Activated CD8-positive, alpha-beta memory T cell treated with anti-CD3 and anti-CD28 coated beads, Interleukin-2, amount 50 U/mL, for 4 hours (primary cell): Measurements from ENCODE around the gene PEX14.

Source experiments
- DNase-seq: peaks from one replicate; pipeline ENCODE4 v3.0.0-alpha.2; 2020

Gene PEX14

DNA sequence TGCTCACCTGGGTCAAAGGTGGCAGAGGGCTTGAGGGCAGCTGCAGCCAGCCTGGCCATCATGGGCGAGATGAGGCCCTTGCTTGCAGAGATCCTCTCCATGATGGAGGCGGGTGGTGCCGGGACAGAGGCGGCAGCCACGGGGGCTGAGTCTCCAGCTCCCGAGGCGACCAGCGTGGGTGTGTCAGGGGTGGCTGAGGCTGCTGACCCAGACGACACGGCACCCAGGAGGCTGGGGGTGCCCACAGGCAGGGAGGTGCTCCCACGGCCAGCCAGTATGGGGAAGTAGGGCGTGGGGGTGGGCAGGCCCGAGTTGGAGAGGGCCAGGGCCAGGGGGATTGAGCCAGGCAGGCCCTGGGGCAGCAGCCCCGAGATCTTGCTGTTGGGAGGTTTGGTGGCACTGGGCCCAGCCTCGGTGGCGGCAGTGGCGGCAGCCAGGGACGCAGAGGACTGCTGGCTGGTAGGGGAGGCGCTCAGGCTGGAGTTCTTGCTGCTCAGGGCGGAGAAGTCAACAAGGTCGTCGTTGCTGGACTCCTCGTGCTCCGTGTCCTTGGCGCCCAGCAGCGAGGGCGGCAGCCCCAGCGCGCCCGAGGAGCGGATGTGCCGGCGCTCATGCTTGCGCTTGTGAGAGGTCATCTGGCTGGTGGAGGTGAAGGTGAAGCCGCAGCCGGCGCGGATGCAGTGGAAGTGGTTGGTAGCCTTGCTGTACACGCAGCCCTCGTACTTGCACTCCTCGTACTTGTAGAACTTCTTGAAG, 178.8 kb downstream of the PEX14 start:
- no peak for DNase-seq

DNA sequence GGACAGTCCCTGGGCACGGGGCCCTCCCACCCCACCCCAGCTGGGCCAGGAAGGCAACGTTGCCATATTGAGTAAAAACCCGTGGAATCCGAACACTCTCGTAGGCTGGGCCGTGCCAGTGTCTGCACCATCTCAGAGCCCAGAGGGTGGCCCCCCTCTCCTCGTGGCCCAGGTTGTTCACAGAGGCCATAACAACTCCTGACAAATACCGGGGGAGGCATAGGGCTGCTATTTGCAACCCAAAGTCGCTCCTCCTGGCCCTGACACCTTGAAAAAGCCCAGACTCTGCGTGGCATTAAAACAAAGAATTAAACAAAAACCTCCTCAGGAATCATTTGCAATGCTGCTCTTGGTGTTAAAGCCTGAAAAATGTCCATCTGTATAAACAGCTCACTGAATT, 180.3 kb downstream of the PEX14 start:
- no peak for DNase-seq

- DNase-seq: no peak
These were observed 181.7 kb downstream of the PEX14 start for GRCh38 chr1:10656431-10656830.

DNA sequence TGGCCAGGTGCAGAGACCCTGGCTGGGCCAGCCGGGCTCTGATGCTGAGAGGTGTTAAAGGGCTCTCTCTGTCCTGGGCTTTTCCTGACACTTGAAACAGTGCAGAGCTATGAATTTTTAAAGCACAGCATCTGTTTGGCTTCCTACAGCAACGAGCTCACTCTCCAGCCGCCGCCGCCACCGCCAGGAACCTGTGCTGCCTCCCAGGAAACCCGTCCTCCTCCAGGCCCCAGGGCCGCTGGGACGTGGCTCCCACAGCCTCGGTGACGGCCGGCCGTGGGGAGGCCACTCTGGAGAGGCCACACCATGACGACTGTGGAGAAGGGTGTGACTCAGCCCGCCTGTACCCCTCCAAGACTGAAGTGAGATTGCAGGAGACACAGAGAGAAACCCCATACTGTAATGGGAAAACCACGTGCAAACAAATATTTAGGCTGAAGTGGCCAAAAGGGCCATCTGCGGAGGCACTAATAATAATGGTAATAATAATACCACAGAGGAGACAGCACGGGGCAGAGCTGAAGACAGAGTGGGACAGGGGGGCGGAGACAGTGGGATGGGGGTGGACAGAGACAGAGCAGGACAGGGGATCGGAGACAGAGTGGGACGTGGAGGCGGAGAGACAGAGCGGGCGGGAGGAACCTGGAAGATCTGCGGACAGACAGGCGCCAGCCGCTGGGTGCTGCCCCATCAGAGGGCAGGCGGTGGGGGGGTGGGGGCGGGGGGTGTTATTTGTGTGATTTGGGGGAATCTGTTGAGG, 182.5 kb downstream of the PEX14 start:
- DNase-seq: no peak

DNA sequence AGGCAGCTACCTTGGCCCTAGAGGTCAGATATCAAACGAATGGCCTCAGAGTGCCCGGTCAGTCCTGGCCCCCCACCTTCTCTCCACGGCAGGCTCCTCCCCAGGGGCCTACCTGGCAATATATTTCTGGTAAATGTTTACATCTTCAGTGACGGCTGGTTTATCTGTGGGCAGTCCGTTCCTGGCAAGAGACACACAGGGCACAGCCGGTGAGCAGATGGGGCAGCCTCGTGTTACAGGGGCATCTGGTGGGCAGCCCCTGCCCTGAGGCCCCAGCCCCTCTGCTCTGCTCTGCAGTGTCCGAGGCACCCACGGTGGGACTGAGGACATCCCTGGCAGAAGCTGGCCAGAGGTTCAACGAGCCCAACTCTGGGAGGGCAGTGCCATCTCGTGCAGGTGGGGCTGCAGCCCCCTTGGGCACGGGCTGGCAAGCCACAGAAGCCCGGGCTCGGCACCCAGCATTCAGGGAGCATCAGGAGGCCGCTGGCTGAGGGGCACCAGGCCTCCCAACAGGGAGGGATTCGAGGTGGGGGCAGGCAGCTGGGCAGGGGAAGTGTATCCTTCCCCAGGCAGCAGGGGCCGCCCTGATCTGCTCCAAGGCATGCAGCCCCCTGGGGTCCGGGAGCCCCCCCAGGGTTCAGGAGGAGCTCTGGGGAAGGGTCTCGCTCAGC, 183.8 kb downstream of the PEX14 start:
- DNase-seq: no peak

DNA sequence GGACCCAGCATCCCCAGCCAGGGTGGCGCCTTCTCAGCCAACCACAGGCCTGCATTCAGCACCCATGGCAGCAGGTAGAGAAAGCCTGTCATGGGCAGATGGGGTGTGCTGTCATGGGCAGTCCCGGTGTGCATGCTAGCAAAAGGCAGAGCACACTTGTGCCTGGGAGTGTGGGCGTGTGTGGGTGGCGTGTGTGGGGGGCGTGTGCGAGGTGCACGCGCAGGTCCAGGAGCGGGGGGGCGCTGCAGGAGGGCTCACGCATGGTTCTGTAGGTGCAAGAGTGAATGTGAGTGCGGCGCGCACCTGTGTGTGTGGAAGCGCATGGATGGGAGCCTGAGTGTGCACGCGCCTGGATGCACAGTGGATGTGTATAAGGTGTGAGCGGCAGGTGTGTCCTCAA, 184.5 kb downstream of the PEX14 start:
- no peak for DNase-seq

- DNase-seq: no peak
These were observed 185.1 kb downstream of the PEX14 start for GRCh38 chr1:10659646-10660540.

- DNase-seq: no peak
These were observed 186.7 kb downstream of the PEX14 start for GRCh38 chr1:10661453-10661852.

DNA sequence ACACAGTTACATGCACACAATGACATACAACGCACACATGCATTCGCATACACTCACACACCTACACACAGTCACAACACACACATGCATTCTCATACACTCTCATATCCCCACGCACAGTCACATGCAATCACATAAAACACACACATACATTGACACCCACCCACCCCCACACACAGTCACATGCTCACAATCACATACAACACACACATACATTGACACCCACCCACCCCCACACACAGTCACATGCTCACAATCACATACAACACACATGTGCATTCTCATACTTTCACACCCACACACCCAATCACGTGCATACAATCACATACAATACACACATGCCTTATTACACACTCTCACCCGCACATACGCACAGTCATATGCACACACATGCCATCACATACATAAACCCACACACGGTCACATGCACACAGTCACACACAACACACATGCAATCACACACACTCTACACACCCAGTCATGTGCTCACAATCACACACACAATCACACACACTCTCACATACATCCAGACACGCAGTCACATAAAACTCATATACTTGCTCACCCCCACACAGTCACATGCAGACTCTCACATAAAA, 187.4 kb downstream of the PEX14 start:
- no peak for DNase-seq

GRCh38 chr1:10662824-10663677, 188.3 kb downstream of the PEX14 start:
- DNase-seq: no peak

GRCh38 chr1:10663678-10664035, 188.9 kb downstream of the PEX14 start:
- no peak for DNase-seq

DNA sequence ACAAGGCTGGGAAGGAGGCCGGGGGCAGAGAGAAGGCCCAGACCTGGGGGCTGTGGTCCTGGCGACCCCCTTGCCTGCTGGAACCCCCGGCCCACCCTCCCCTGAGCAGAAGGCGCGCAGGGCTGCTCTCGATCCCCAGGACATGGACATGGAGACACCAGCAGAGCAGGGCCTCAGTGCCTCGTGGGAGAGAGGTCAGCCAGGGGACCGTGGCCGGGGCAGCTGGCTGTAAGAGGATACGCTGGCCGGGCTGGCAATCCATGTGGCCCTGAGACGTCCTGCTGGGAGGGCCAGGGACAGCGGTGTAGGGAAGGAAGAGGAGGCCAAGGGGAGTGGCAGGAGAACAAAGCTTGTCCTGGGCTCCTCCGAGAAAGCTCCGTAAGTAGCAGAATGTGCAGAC, 189.5 kb downstream of the PEX14 start:
- no peak for DNase-seq

- no peak for DNase-seq
These were observed 190.5 kb downstream of the PEX14 start for GRCh38 chr1:10665226-10665625.

DNA sequence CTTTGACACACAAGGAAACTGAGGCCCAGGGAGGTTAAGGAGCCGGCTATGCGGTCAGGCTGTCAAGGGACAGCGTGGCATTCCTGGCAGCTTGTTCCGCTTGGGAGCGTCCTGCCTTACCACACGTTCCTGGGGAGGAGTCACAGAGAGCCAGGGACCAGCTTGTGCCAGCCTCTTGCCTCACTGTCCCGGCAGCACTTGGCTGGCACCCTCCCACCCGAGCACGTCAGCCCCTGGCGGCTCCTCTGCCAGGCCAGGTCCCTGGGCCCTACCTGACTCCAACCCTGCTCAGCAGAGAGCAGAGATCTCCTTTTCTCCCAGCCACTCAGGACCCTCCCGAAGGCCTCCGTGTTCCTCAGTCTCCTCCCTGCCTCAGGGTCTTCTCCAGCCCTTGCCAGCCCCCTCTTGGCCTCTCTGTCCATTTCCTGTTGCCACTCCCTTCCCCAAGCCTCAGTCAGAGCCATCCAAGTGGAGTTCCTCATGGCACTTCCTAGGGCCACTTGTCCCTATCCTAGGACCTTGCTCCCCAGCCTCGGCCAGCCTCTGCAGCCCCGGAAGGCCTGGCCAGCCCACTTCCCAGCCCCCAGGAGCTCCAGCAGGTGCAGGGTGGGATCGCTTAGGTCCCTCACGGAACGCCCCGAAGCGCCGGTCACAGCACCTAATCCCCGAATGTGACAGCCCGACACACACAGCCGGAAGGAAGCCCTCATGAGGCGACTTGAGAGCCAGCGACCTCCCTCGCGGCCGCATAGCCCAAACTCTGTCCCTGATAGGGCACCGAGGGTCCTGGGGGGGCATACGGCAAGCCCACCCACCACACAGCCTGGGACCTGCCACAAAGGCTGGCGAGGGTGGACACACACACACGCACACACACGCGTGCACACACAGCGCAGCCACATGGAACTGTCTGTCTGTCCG, 191.4 kb downstream of the PEX14 start:
- no peak for DNase-seq

DNA sequence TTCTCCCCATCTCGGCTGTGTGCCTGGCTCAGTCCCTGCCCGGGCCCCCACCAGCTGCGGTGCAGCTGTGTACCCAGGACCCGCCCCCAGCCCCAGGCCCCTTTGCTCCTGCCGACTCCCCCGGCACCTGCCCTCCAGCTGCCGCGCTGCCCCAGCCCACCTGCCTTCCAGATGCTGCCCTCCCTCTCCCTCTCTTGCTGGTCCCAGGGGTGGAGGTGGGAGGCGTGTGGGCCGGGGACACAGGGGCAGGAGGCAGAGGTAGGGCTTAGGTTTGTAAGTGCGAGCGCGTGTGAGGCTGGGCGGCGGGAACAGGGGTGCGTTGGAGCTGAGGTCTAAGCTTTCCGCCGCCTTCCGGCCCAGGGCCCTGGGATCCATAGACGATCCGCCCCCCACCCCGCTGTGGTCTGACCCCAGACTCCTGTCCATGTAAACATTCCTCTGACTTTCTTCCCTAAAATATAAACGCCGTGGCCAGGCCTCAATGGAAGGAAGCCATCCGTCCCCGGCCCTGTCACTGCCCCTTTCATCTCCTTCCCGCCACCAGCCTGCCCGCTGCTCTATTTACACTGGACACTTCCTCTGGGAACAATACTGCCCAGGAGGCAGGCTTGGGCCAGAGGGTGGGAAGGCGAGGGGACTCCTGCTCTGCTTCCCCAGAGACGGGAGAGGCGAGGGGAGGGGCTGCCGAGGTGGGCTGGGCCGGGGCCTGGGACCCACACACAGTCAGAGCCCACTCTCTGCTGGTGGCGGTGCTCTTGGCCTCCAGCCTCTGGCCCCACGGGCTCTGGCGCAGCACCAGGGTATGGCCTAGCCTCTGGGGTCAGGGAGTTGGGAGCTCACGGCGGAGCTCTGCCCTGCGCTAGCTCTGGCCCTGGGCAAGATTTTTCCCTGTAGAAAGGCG, 193.4 kb downstream of the PEX14 start:
- DNase-seq: no peak

- DNase-seq: no peak
These were observed 194.8 kb downstream of the PEX14 start for GRCh38 chr1:10669570-10669969.

- DNase-seq: no peak
These were observed 195.4 kb downstream of the PEX14 start for GRCh38 chr1:10670190-10670589.

GRCh38 chr1:10671090-10671489, 196.3 kb downstream of the PEX14 start:
- DNase-seq: no peak

DNA sequence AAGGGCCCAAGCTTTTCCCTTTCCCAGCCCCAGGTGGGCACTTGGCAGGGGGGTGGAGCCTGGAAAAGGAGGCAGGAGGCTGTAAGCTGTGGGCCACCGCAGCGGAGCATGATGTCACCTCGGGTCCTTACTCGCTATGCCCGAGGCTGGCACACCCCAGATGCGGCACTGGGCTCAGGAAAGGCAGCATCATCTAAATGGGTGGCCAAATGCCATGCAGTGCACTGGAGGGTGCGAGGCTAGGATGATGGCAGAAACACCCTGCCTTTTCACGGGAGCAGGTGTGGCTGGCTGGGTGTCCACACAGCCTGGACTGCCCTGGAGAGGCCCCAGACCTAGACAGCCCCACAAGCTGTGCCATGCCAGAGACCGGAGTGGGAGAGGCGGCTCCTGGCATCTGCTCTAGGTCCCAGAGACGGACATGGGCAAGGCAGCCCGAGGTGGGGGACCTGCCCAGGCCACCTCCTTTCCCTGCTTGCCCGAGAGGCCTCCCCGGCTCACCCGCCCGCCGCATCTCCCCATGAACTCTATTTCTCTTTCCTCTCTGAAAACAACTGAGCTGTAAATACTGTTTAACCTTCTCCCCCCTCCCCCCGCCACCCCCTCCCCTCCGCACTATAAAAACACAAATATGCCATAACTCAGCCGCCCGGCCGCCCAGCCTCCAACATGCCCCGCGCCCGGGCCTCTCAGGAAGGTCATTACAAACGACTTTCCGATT, 197.0 kb downstream of the PEX14 start:
- DNase-seq: no peak
